ENCODE results near the gene SIVA1. TPM values are rescaled to one million over a fixed set of nuclear protein-coding genes. Genes with fewer than 3 reads are reported as not detected.

The SIVA1 gene
- total RNA-seq, 4 donors from 2014 or later, result 189 to 397 (median 203) TPM

DNA sequence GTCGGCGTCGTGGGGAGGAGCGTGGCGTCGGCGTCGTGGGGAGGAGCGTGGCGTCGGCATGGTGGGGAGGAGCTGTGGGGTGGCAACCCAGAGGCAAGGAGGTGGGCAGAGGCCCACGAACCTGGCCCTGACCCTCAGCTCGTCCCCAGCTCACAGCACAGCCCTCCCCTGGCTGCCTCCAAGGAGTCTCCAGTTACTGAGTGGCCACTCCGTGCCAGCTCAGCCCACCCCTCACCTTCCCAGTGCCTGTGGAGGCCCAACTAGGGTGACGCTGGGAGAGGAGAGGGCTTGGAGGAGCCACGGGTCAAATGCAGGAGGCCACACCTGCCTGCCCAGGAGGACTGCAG, 23.1 kb upstream of the SIVA1 start:
- no peak for DNase-seq
- H3K4me1 ChIP-seq, result peaks cover 9 to 26% (median 22%) of the 10 kb centered on the region in 4 donors
- no peak overlapping the region for H3K4me3 ChIP-seq
- no peaks in the 10 kb centered on the region for H3K9me3 ChIP-seq
- H3K36me3 ChIP-seq, result no peaks in the 10 kb centered on the region
- no peak overlapping the region for H3K27ac ChIP-seq
- no peak for TF ChIP-seq EP300 (IDR thresholded peaks at IDR 0.05; ENCODE audit: low read depth)
- TF ChIP-seq POLR2A (IDR thresholded peaks at IDR 0.05), result no peak
- no peaks in the 10 kb centered on the region for H3K27me3 ChIP-seq
- in situ Hi-C loops (cut with MboI; ENCODE audit: low pct_ligation_motif_present in 1 of 4, low pct_unique_long_range_greater_than_20kb in 1 of 4, low sequenced_read_pairs in 3 of 4), result no loop called here
- intact Hi-C loops (cut with DNase I; ENCODE audit: low total_unique reads), result no loop called here
- WGBS, 2 donors (ENCODE audit: low coverage in 1 of 2), result 91 to 93% methylated on average over 8 to 16 of the region's 16 CpGs

DNA sequence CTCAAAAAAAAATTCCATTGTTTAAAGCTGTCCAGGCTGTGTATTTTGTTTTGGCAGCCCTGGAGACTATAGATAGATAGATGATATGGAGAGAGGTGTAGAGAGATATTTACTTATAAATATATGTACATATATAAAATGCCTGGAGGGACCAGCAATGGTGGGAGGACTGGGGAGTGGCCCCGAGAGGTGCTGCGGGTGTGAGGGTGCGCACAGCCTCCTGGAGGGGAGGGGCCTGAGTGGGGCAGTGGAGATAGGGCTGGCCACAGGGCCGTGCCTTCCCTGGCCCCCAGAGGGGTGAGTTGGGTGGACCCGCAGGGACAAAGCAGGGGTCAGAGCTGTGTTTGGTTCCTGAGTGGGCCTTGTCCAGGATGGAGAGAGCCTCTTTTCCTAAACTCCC, 22.5 kb upstream of the SIVA1 start:
- Histone ChIP-seq H3K4me1 (peaks cover 7 to 22% (median 18%) of the 10 kb centered on the region in 4 donors), H3K27me3 (no peaks in the 10 kb centered on the region), H3K9me3 (no peaks in the 10 kb centered on the region), H3K4me3 (no peak overlapping the region), H3K27ac (no peak overlapping the region), H3K36me3 (no peaks in the 10 kb centered on the region)
- TF ChIP-seq CTCF (IDR thresholded peaks at IDR 0.05) (no peak), POLR2AphosphoS5 (IDR thresholded peaks at IDR 0.05) (no peak), EP300 (IDR thresholded peaks at IDR 0.05; ENCODE audit: low read depth) (no peak), POLR2A (IDR thresholded peaks at IDR 0.05) (no peak)
- intact Hi-C loops (cut with DNase I; ENCODE audit: low total_unique reads) (no loop called here), in situ Hi-C loops (cut with MboI; ENCODE audit: low pct_ligation_motif_present in 1 of 4, low pct_unique_long_range_greater_than_20kb in 1 of 4, low sequenced_read_pairs in 3 of 4) (no loop called here)
- DNase-seq, result no peak
- 83 to 100% methylated on average over 1 to 5 of the region's 5 CpGs for WGBS, 2 donors (ENCODE audit: low coverage in 1 of 2)

- TF ChIP-seq POLR2A (IDR thresholded peaks at IDR 0.05), result no peak
- TF ChIP-seq POLR2AphosphoS5 (IDR thresholded peaks at IDR 0.05), result no peak
- no peak for TF ChIP-seq EP300 (IDR thresholded peaks at IDR 0.05; ENCODE audit: low read depth)
- peak in 2 of 5 experiments; percentile 14 to 15 for TF ChIP-seq CTCF (IDR thresholded peaks at IDR 0.05)
- 87% methylated on average over 18 of the region's 18 CpGs; no CpG with 5 or more reads in 1 of the 2 donors for WGBS, 2 donors (ENCODE audit: low coverage in 1 of 2)
- peak overlapping the region in 3 of 4 donors; percentile 41 to 59 (median 54) for H3K27ac ChIP-seq
Observed at GRCh38 chr14:104731320-104732294, 21.3 kb upstream of the SIVA1 start.

GRCh38 chr14:104732355-104732804, 20.6 kb upstream of the SIVA1 start:
- H3K9me3 ChIP-seq, result no peaks in the 10 kb centered on the region
- TF ChIP-seq CTCF (IDR thresholded peaks at IDR 0.05), result no peak
- peak in 2 of 3 donors; percentile 31 to 39 for TF ChIP-seq POLR2AphosphoS5 (IDR thresholded peaks at IDR 0.05)
- peak; percentile 66 for TF ChIP-seq EP300 (IDR thresholded peaks at IDR 0.05; ENCODE audit: low read depth)
- H3K4me3 ChIP-seq, result no peak overlapping the region
- no peaks in the 10 kb centered on the region for H3K36me3 ChIP-seq
- DNase-seq, result peak; percentile 90
- in situ Hi-C loops (cut with MboI; ENCODE audit: low pct_ligation_motif_present in 1 of 4, low pct_unique_long_range_greater_than_20kb in 1 of 4, low sequenced_read_pairs in 3 of 4) (no loop called here), intact Hi-C loops (cut with DNase I; ENCODE audit: low total_unique reads) (no loop called here)
- no peaks in the 10 kb centered on the region for H3K27me3 ChIP-seq
- peak overlapping the region in 3 of 4 donors; percentile 47 to 59 (median 54) for H3K27ac ChIP-seq
- WGBS, 2 donors (ENCODE audit: low coverage in 1 of 2), result 59% methylated on average over 14 of the region's 14 CpGs; no CpG with 5 or more reads in 1 of the 2 donors
- H3K4me1 ChIP-seq, result peaks cover 14 to 31% (median 25%) of the 10 kb centered on the region in 4 donors

More at GRCh38 chr14:104731320-104732294, 21.3 kb upstream of the SIVA1 start:
- H3K27me3 ChIP-seq, result no peaks in the 10 kb centered on the region
- H3K4me3 ChIP-seq, result no peak overlapping the region
- peaks cover 14 to 30% (median 25%) of the 10 kb centered on the region in 4 donors for H3K4me1 ChIP-seq
- in situ Hi-C loops (cut with MboI; ENCODE audit: low pct_ligation_motif_present in 1 of 4, low pct_unique_long_range_greater_than_20kb in 1 of 4, low sequenced_read_pairs in 3 of 4), result no loop called here
- DNase-seq, result no peak
- intact Hi-C loops (cut with DNase I; ENCODE audit: low total_unique reads), result no loop called here
- no peaks in the 10 kb centered on the region for H3K36me3 ChIP-seq
- no peaks in the 10 kb centered on the region for H3K9me3 ChIP-seq

Measured in transverse colon (tissue), 4 donors.